Stimulated activated CD8-positive, alpha-beta memory T cell treated with anti-CD3 and anti-CD28 coated beads, Interleukin-7, amount 100 ng/mL, for 4 hours (primary cell): ENCODE results near the gene KLK7.
"Not testable (repeated sequence)": the region's sequence is repeated elsewhere in the genome, so short reads cannot be mapped to it uniquely, and the experiment has no call there.

Experiments used
- DNase-seq, 2 donors: peaks; one replicate each; pipeline ENCODE4 v3.0.0-alpha.2; 2020; ENCODE audit warnings: low read depth in 2 of 2

The KLK7 gene

DNA sequence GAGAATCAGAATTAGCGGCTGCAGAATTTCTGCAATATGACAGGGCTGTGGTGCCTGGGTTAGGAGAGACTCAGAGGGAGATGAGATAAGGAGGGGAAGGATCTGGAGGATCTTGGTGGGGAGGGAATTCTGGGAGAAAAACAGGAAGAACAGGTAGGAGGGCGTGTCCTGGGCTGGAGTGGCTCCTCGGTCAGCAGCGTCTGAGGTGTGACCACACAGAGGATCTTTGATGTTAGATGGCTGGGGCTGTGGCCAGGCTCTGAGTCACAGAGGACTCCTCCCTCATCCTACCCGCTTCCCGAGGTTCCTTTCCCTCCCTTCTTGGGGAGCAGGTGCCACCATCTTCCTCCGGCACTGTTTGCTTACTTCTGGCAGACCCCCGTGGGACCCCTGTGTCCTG, 8.0 kb downstream of the KLK7 start:
- no peak for DNase-seq

DNA sequence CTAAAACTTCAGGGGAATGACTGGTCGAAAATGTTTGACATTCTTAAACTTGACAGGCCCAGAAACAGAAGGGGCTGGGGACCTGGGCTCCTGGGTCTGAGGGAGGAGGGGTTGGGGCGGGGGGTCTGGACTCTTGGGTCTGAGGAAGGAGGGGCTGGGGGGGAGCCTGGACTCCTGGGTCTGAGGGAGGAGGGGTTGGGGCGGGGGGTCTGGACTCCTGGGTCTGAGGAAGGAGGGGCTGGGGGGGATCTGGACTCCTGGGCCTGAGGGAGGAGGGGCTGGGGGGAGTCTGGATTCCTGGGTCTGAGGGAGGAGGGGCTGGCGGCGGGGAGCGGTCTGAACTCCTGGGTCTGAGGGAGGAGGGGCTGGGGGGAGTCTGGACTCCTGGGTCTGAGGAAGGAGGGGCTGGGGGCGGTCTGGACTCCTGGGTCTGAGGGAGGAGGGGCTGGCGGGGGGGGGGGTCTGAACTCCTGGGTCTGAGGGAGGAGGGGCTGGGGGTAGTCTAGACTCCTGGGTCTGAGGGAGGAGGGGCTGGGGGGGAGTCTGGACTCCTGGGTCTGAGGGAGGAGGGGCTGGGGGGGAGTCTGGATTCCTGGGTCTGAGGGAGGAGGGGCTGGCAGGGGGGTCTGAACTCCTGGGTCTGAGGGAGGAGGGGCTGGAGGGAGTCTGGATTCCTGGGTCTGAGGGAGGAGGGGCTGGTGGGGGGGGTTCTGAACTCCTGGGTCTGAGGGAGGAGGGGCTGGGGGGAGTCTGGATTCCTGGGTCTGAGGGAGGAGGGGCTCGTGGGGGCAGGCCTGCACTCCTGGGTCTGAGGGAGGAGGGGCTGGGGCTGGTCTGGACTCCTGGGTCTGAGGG, 8.8 kb downstream of the KLK7 start:
- DNase-seq, result no peak

GRCh38 chr19:50972795-50973376, 10.8 kb downstream of the KLK7 start:
- no peak for DNase-seq

DNA sequence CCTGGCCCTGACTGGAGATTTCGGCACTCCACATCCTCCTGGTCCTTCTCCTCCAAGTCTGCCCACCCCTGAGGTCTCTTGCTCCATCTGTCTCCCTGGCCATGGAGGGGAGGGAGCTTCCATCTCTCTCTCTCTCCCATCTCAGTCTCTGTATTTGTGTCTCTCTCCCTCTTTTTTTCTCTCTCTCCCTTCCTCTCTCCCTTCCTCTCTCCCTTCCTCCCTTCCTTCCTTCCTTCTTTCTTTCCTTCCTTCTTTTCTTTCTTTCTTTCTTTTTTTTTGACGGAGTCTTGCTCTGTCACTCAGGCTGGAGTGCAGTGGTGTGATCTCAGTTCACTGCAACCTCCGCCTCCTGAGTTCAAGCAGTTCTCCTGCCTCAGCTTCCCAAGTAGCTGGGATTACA, 13.9 kb downstream of the KLK7 start:
- DNase-seq, result not testable (repeated sequence)

DNA sequence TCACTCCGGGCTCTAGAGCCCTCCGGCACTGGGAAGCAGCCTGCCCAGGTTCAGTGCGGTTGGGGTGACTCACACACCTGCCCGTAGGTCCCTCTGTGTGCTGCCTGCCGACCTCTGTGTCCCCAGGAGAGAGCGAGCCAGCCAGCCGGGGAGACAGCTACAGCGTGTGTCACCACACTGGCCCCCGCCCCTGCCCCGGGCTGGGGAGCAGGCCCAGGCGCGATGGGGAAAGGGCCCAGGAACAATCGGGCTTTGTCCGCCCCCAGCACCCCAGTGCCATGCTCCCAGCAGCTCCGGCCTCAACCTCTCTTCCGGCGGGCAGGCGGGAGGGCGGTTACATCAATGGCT, 14.3 kb downstream of the KLK7 start, which contains the start of gene KLK6:
KLK6 (minus strand) TSS at position 179 of the 348 bp plus-strand sequence. CDS start 1,487 bp downstream, outside the sequence.
- no peak for DNase-seq

- DNase-seq, result no peak
Measured at GRCh38 chr19:50968716-50969412, 14.9 kb downstream of the KLK7 start.

DNA sequence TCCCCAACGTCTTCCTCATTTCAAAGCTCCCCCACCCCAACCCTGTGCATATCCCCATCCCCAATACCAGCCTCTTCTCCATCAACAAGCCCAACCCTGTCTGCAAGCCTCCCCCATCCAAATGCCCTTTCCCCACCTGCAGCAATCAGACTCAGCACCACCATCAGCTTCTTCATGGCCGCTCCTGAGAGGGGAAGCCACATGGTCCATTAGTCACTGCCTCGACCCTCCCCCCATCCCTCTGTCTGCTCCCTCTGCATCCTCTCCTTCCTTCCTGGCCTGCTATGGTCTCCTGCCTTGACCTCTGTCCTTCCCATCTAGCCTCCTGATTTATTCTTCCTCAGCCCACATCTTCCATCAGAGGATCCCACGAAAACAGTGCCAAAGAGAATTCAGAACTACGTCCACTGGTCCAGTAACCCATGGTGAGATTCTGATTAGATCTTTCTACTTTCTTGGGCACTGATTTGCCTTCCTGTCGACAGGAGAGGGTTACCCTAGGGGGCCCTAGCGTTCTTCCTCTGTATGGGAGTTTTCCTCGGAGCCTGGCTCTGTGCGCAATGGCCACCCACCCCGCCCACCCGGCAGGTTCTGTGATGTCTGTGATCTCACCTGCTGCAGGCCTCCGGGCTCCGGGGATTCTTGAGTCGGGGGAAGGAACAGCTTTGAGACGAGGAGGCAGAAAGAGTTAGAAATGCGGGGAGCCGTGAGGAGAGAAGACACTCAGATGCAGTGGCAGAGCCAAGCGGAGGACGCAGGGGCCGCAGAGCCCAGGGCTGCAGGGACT, 15.6 kb downstream of the KLK7 start:
- DNase-seq, result no peak

DNA sequence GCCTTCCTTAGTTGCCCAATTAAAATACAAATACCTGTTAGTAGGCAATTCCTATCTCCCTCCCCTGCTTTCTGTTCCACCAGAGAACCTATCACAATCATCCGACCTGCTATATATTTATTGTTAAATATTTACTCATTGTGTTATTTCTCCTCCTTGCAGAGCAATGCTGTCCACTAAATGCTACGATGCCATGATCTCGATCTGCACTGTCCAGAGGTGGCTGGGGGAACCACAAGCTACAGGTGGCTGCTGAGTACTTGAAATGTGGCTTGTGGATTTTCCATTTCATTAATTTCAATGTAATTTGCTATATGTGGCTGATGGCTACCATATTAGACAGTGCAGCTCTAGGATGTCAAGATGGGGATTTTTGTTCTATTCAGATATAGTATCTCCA, 19.5 kb downstream of the KLK7 start:
- DNase-seq, result no peak

DNA sequence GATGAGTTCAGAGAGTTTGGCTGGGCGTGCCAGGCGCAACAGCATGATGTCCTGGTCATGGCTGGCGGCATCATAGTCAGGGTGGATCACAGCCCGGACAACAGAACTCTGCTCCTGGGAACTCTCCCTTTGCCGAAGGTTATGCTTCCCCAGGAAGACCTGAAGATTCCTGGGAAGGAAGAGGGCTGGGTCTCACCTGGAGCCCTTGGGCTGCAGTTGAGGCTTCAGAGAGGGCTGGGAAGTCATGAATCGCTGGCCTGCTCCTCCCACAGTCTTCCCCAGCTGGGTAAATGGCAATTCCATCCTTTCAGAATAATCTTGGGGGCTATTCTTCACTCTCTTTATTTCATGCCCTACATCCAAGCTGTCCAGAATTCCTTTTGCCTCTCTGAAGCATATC, 20.3 kb downstream of the KLK7 start:
- no peak for DNase-seq

- DNase-seq, result no peak
Measured at GRCh38 chr19:50962245-50962644, 21.5 kb downstream of the KLK7 start.

DNA sequence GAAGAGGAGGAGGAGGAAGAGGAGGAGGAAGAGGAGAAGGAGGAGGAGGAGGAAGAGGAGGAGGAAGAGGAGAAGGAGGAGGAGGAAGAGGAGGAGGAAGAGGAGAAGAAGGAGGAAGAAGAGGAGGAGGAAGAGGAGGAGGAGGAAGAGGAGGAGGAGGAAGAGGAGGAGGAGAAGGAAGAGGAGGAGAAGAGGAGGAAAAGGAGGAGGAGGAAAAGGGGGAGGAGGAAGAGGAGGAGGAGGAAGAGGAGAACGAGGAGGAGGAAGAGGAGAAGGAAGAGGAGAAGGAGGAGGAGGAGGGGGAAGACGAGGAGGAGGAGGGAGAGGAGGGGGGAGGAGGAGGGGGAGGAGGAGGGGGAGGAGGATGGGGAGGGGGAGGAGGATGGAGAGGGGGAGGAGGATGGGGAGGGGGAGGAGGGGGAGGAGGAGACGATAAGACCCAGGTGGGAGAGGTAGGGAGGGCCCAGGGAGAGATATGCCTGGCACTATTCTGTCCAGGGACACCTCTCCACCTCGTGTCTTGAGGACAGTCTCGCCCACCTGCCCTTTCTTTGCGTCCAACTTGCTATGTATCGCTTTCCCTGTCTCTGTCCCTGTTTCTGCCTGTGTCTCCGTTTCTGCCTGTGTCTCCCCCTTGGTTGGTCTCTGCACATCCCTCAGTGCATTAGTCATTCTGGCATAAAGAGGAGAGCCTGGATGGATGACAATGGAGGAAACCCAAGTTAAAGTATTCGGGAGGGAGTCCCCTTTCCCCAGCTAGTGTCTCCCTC, 23.8 kb downstream of the KLK7 start:
- no peak for DNase-seq

- DNase-seq, result no peak
Measured at GRCh38 chr19:50957587-50957986, 26.1 kb downstream of the KLK7 start.

- DNase-seq, result no peak
Measured at GRCh38 chr19:50952910-50953309, 30.8 kb downstream of the KLK7 start, which contains the start of gene KLK5. KLK5 (minus strand) TSS chr19:50953038; CDS start chr19:50952657, 381 bp downstream.

DNA sequence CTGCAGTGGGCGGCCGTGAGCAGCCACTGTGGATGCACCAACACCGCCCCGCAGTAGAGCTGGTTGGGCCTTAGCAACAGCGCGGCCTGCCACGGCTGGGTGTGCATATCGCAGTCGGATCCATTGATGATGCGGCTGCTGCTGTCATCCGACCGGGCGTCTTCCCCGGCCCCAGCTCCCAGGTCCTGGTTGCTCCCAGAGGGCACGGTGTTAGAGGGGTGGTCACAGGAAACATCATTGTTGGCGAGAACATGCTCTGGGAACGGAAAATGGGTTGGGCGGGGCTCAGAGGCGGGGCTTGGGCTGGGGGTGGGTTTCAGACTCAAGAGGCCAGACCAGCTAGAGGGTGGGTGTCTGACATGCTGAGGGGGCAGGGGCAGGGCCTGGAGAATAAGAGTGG, 33.9 kb downstream of the KLK7 start:
- DNase-seq, result no peak

- DNase-seq, result no peak
Measured at GRCh38 chr19:50947123-50947522, 36.6 kb downstream of the KLK7 start.

DNA sequence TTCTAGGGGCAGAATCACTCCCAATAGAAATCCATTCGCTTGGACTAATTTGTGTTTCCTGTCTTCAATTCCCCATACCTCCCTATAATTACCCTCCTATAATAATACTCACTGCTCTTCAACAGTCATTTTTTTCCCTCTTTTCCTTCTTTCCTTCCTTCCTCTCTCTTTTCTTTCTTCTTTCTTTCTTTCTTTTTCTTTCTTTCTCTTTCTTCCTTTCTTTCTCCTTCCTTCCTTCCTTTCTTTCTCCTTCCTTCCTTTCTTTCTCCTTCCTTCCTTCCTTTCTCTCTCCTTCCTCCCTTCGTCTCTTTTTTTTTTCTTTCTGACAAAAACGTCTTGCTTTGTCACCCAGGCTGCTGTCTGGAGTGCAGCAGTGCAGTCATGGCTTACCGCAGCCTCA, 38.9 kb downstream of the KLK7 start:
- no peak for DNase-seq

DNA sequence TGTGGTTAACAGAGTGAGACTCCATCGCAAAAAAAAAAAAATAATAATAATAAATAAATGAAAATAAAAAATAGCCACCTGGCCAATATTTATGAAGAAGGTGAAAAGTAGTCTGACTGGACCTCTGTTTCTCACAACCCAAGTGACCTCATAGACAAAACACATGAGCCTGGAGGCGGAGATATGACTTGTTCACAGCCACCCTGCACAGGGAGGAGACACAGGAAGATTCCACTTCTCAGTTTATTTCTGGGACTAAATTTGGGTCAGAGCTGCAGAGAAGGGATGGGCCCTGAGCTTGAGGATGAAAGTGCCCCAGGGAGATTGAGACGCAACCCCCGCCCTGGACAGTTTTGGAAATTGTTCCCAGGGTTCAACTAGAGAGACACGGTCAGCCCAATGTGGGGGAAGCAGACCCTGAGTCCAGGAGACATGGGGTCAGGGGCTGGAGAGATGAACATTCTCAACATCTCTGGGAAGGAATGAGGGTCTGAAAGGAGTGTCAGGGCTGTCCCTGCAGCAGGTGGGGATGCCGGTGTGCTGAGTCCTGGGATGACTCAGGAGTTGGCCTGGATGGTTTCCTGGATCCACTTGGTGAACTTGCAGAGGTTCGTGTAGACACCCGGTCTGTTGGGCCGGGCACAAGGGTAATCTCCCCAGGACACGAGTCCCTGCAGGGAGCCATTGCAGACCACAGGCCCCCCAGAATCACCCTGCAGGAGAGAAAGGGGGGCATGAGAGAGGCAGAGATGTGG, 40.5 kb downstream of the KLK7 start:
- no peak for DNase-seq

- DNase-seq, result no peak
Measured at GRCh38 chr19:50939596-50939995, 44.1 kb downstream of the KLK7 start.

DNA sequence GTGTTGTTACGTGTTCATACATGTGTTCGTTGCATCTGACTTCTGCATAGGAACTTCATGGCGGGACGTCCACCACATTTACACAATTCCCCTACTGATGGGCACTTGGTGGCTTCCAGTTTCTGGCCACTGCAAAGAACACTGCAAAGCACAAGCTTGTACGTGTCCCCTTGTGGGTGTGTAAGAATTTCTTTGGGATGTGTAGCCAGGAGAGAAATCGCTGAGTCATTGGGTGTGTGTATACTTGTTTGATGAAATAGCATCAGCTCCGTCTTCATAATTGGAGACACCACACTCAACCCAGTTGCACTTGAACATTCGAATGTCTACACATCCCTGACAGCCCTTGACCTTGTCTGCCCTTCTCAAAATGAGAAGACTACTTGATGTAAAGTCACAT, 50.1 kb downstream of the KLK7 start:
- DNase-seq, result no peak

GRCh38 chr19:50932690-50933083, 51.0 kb downstream of the KLK7 start:
- no peak for DNase-seq
